ENCODE results near the gene KLC3. TPM values are rescaled to one million over a fixed set of nuclear protein-coding genes. Genes with fewer than 3 reads are reported as not detected.

Gene KLC3
- polyA plus RNA-seq, 4 donors, result 0.06 TPM; not detected in 3

DNA sequence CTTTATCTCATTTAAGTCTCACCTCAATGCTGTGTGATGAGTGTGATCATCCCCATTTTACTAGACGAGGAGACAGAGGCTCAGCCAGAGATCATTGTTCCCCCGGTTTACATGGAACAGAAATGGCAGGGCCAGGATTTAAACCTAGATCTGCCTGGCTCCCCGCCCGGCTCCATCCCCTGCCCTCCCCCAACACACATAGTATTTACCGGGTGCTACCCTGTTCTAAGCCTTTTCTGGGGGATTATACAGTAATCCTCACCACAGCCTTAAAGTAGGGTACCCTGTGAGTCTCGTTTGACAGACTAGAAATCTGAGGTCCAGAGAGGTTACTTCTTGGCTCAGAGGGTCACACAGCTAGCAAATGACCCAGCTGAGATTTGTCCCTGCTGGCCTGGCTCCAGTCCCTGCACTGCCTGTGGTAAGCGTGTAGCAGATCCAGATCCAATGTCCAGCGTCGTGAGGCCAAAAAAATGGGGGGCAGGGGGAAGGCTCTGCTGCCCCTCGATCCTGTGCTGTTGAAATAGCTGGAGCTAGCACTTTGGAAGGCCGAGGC, 3.8 kb upstream of the KLC3 start:
- no peaks in the 10 kb centered on the region for H3K36me3 ChIP-seq (ENCODE audit: control insufficient read depth in 3 of 3, insufficient read depth in 2 of 3, low read depth in 1 of 3, low read length in 3 of 3)
- peaks cover 0 to 20% (median 2%) of the 10 kb centered on the region in 3 donors for H3K27me3 ChIP-seq (ENCODE audit: control insufficient read depth in 3 of 3, insufficient read depth in 3 of 3, low read length in 3 of 3)
- FAIRE-seq, result no peak
- H3K4me3 ChIP-seq (ENCODE audit: low read depth in 1 of 3, low read length in 3 of 3), result no peak overlapping the region
- DNase-seq, result no peak
- 55 to 61% (median 58%) methylated on average over 11 of the region's 11 CpGs for WGBS, 3 donors
- no peaks in the 10 kb centered on the region for H3K9me3 ChIP-seq (ENCODE audit: control insufficient read depth in 2 of 2, insufficient read depth in 1 of 2, low read depth in 1 of 2, low read length in 1 of 2)
- H3K27ac ChIP-seq (ENCODE audit: low read depth in 1 of 3, low read length in 2 of 3), result no peak overlapping the region
- peaks cover 0 to 4% (median 0%) of the 10 kb centered on the region in 3 donors for H3K4me1 ChIP-seq (ENCODE audit: control insufficient read depth in 3 of 3, insufficient read depth in 2 of 3, low read depth in 1 of 3, low read length in 2 of 3)

DNA sequence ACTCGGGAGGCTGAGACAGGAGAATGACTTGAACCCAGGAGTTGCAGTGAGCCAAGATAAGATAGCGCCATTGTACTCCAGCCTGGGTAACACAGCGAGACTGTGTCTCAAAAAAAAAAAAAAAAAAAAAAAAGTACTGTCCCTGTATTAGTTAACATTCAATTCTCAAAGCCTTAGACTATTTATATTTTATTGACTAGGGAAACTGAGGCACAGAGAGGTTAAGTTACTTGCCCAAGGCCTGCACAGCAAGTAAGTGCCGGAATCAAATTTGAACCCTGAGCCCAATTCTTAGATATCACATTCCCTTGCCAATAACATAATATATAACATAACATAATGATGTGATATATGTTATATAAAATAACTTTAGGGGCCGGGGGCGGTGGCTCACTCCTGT, 921 bp upstream of the KLC3 start:
- peaks cover 0 to 36% (median 4%) of the 10 kb centered on the region in 3 donors for H3K27me3 ChIP-seq (ENCODE audit: control insufficient read depth in 3 of 3, insufficient read depth in 3 of 3, low read length in 3 of 3)
- WGBS, 3 donors, result 66 to 83% (median 67%) methylated on average over 6 of the region's 6 CpGs
- peaks cover 0 to 4% (median 0%) of the 10 kb centered on the region in 3 donors for H3K4me1 ChIP-seq (ENCODE audit: control insufficient read depth in 3 of 3, insufficient read depth in 2 of 3, low read depth in 1 of 3, low read length in 2 of 3)

DNA sequence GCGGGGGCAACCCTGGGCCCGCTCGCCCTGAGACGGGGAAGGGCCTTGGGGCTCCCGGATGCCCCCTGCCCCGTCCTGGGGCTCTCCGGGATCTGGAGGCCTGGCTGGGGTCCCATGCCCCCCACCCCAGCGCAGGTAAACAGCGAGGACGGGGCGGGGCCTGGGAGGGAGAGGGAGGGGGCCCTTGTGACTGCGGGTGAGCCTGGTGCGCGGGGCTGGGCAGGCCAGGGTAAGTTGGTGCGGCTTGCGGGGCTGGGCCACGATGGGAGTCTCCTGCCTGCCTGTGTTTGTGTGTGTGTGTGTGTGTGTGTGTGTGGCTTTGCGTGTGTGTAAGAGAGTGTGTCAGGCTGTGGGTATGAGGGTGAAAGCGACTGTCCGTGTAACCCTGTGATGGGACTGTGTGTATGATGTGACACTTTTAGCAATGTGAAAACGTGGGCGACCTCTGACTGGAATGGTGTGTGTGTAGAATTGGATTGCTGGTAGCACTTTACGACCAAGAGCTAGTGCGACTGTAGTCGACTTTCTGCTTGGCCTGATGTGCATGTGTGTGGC, 426 bp downstream of the KLC3 start:
- WGBS, 3 donors, result 4 to 14% (median 12%) methylated on average over 18 to 25 of the region's 25 CpGs
- H3K27ac ChIP-seq (ENCODE audit: low read depth in 1 of 3, low read length in 2 of 3), result no peak overlapping the region
- H3K36me3 ChIP-seq (ENCODE audit: control insufficient read depth in 3 of 3, insufficient read depth in 2 of 3, low read depth in 1 of 3, low read length in 3 of 3), result no peaks in the 10 kb centered on the region
- no peak for FAIRE-seq
- H3K4me3 ChIP-seq (ENCODE audit: low read depth in 1 of 3, low read length in 3 of 3), result peak overlapping the region in 1 of 3 donors; percentile 27
- H3K27me3 ChIP-seq (ENCODE audit: control insufficient read depth in 3 of 3, insufficient read depth in 3 of 3, low read length in 3 of 3), result peaks cover 4 to 46% (median 8%) of the 10 kb centered on the region in 3 donors
- no peaks in the 10 kb centered on the region for H3K9me3 ChIP-seq (ENCODE audit: control insufficient read depth in 2 of 2, insufficient read depth in 1 of 2, low read depth in 1 of 2, low read length in 1 of 2)
- DNase-seq, result peak in 1 of 2 donors; percentile 29
- H3K4me1 ChIP-seq (ENCODE audit: control insufficient read depth in 3 of 3, insufficient read depth in 2 of 3, low read depth in 1 of 3, low read length in 2 of 3), result peaks cover 0 to 4% (median 0%) of the 10 kb centered on the region in 3 donors

More for the DNA sequence above, 921 bp upstream of the KLC3 start:
- no peak for DNase-seq
- Histone ChIP-seq H3K9me3 (ENCODE audit: control insufficient read depth in 2 of 2, insufficient read depth in 1 of 2, low read depth in 1 of 2, low read length in 1 of 2) (no peaks in the 10 kb centered on the region), H3K4me3 (ENCODE audit: low read depth in 1 of 3, low read length in 3 of 3) (no peak overlapping the region), H3K27ac (ENCODE audit: low read depth in 1 of 3, low read length in 2 of 3) (no peak overlapping the region), H3K36me3 (ENCODE audit: control insufficient read depth in 3 of 3, insufficient read depth in 2 of 3, low read depth in 1 of 3, low read length in 3 of 3) (no peaks in the 10 kb centered on the region)
- no peak for FAIRE-seq

GRCh38 chr19:45342911-45343310, 2.4 kb downstream of the KLC3 start:
- no peak overlapping the region for H3K4me3 ChIP-seq (ENCODE audit: low read depth in 1 of 3, low read length in 3 of 3)
- peaks cover 0 to 4% (median 0%) of the 10 kb centered on the region in 3 donors for H3K4me1 ChIP-seq (ENCODE audit: control insufficient read depth in 3 of 3, insufficient read depth in 2 of 3, low read depth in 1 of 3, low read length in 2 of 3)
- WGBS, 3 donors, result 76 to 82% (median 79%) methylated on average over 13 of the region's 13 CpGs
- H3K36me3 ChIP-seq (ENCODE audit: control insufficient read depth in 3 of 3, insufficient read depth in 2 of 3, low read depth in 1 of 3, low read length in 3 of 3), result no peaks in the 10 kb centered on the region
- no peak for FAIRE-seq
- H3K9me3 ChIP-seq (ENCODE audit: control insufficient read depth in 2 of 2, insufficient read depth in 1 of 2, low read depth in 1 of 2, low read length in 1 of 2), result no peaks in the 10 kb centered on the region
- H3K27ac ChIP-seq (ENCODE audit: low read depth in 1 of 3, low read length in 2 of 3), result no peak overlapping the region
- DNase-seq, result no peak
- peaks cover 4 to 63% (median 8%) of the 10 kb centered on the region in 3 donors for H3K27me3 ChIP-seq (ENCODE audit: control insufficient read depth in 3 of 3, insufficient read depth in 3 of 3, low read length in 3 of 3)

DNA sequence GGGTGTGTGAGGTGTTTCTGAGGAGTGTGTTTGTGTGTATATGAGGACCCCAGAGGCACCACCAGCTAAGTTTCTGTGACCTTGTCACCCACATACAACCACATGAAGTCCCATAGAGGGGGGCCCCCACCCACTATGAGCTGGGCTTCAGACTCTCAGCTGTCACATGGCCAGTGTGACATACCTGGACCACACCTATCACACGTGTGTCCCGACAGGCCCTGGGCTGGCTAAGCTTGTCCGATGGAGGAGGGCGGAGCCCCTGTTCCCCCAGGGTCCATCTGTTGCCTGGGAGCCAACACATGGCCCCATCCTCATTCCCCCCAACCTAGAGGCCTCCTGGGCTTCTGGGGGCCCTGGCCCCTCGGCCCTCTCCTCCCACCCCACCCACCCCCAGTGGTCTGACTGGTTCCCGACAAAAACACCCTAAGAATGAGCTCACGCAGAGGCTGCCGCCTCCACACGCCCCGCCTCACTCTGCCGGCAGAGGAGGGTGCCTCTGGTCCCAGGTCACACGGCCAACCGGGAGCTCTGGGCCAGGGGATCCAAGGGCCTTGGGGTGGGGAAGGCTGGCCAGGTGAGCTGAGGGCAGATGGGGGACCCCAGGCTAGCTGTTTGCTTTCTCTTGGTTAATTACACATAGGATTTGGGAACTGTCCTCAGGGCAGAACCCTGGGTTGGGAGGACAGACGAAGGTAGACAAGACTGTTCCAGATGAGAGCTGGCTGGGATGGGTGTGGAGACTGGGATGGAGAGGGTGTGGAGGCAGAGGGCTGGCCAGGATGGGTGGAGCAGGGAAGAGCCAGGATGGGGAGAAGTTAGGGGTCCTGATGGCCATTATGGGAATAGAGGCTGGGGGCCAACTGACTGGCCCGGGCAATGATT, 4.3 kb downstream of the KLC3 start:
- WGBS, 3 donors, result 15 to 42% (median 34%) methylated on average over 10 to 15 of the region's 15 CpGs
- peaks cover 0 to 4% (median 0%) of the 10 kb centered on the region in 3 donors for H3K4me1 ChIP-seq (ENCODE audit: control insufficient read depth in 3 of 3, insufficient read depth in 2 of 3, low read depth in 1 of 3, low read length in 2 of 3)
- FAIRE-seq (no peak), DNase-seq (peak in 1 of 2 donors; percentile 17)
- no peaks in the 10 kb centered on the region for H3K9me3 ChIP-seq (ENCODE audit: control insufficient read depth in 2 of 2, insufficient read depth in 1 of 2, low read depth in 1 of 2, low read length in 1 of 2)
- peaks cover 0 to 7% (median under 1%) of the 10 kb centered on the region in 3 donors for H3K36me3 ChIP-seq (ENCODE audit: control insufficient read depth in 3 of 3, insufficient read depth in 2 of 3, low read depth in 1 of 3, low read length in 3 of 3)
- no peak overlapping the region for H3K27ac ChIP-seq (ENCODE audit: low read depth in 1 of 3, low read length in 2 of 3)
- H3K27me3 ChIP-seq (ENCODE audit: control insufficient read depth in 3 of 3, insufficient read depth in 3 of 3, low read length in 3 of 3), result peaks cover 4 to 63% (median 8%) of the 10 kb centered on the region in 3 donors
- no peak overlapping the region for H3K4me3 ChIP-seq (ENCODE audit: low read depth in 1 of 3, low read length in 3 of 3)

- no peaks in the 10 kb centered on the region for H3K9me3 ChIP-seq (ENCODE audit: control insufficient read depth in 2 of 2, insufficient read depth in 1 of 2, low read depth in 1 of 2, low read length in 1 of 2)
- H3K4me3 ChIP-seq (ENCODE audit: low read depth in 1 of 3, low read length in 3 of 3), result no peak overlapping the region
- peaks cover 4 to 58% (median 8%) of the 10 kb centered on the region in 3 donors for H3K27me3 ChIP-seq (ENCODE audit: control insufficient read depth in 3 of 3, insufficient read depth in 3 of 3, low read length in 3 of 3)
- peaks cover 0 to 13% (median 3%) of the 10 kb centered on the region in 3 donors for H3K36me3 ChIP-seq (ENCODE audit: control insufficient read depth in 3 of 3, insufficient read depth in 2 of 3, low read depth in 1 of 3, low read length in 3 of 3)
- FAIRE-seq, result no peak
- WGBS, 3 donors, result 54 to 77% (median 57%) methylated on average over 15 of the region's 15 CpGs
- H3K27ac ChIP-seq (ENCODE audit: low read depth in 1 of 3, low read length in 2 of 3), result no peak overlapping the region
- no peak for DNase-seq
- peaks cover 0 to under 1% (median 0%) of the 10 kb centered on the region in 3 donors for H3K4me1 ChIP-seq (ENCODE audit: control insufficient read depth in 3 of 3, insufficient read depth in 2 of 3, low read depth in 1 of 3, low read length in 2 of 3)
These were observed 4.9 kb downstream of the KLC3 start for GRCh38 chr19:45345506-45345860.

GRCh38 chr19:45346449-45346848, 5.9 kb downstream of the KLC3 start:
- WGBS, 3 donors, result 16 to 27% (median 19%) methylated on average over 24 to 27 of the region's 27 CpGs
- Histone ChIP-seq H3K4me1 (ENCODE audit: control insufficient read depth in 3 of 3, insufficient read depth in 2 of 3, low read depth in 1 of 3, low read length in 2 of 3) (no peaks in the 10 kb centered on the region), H3K27ac (ENCODE audit: low read depth in 1 of 3, low read length in 2 of 3) (no peak overlapping the region), H3K27me3 (ENCODE audit: control insufficient read depth in 3 of 3, insufficient read depth in 3 of 3, low read length in 3 of 3) (peaks cover 4 to 50% (median 8%) of the 10 kb centered on the region in 3 donors), H3K36me3 (ENCODE audit: control insufficient read depth in 3 of 3, insufficient read depth in 2 of 3, low read depth in 1 of 3, low read length in 3 of 3) (peaks cover 0 to 23% (median 3%) of the 10 kb centered on the region in 3 donors), H3K4me3 (ENCODE audit: low read depth in 1 of 3, low read length in 3 of 3) (no peak overlapping the region), H3K9me3 (ENCODE audit: control insufficient read depth in 2 of 2, insufficient read depth in 1 of 2, low read depth in 1 of 2, low read length in 1 of 2) (no peaks in the 10 kb centered on the region)
- DNase-seq (no peak), FAIRE-seq (no peak)

- Histone ChIP-seq H3K4me3 (ENCODE audit: low read depth in 1 of 3, low read length in 3 of 3) (no peak overlapping the region), H3K36me3 (ENCODE audit: control insufficient read depth in 3 of 3, insufficient read depth in 2 of 3, low read depth in 1 of 3, low read length in 3 of 3) (peaks cover 0 to 36% (median 6%) of the 10 kb centered on the region in 3 donors), H3K4me1 (ENCODE audit: control insufficient read depth in 3 of 3, insufficient read depth in 2 of 3, low read depth in 1 of 3, low read length in 2 of 3) (no peaks in the 10 kb centered on the region), H3K27ac (ENCODE audit: low read depth in 1 of 3, low read length in 2 of 3) (no peak overlapping the region), H3K9me3 (ENCODE audit: control insufficient read depth in 2 of 2, insufficient read depth in 1 of 2, low read depth in 1 of 2, low read length in 1 of 2) (no peaks in the 10 kb centered on the region), H3K27me3 (ENCODE audit: control insufficient read depth in 3 of 3, insufficient read depth in 3 of 3, low read length in 3 of 3) (peaks cover 4 to 38% (median 4%) of the 10 kb centered on the region in 3 donors)
- no peak for DNase-seq
- no peak for FAIRE-seq
- 65 to 76% (median 75%) methylated on average over 25 of the region's 25 CpGs for WGBS, 3 donors
These were observed 7.2 kb downstream of the KLC3 start for GRCh38 chr19:45347570-45348366.

Measured in small intestine (tissue), 7 donors.